ENCODE data around the gene CATSPER1.

Gene CATSPER1

DNA sequence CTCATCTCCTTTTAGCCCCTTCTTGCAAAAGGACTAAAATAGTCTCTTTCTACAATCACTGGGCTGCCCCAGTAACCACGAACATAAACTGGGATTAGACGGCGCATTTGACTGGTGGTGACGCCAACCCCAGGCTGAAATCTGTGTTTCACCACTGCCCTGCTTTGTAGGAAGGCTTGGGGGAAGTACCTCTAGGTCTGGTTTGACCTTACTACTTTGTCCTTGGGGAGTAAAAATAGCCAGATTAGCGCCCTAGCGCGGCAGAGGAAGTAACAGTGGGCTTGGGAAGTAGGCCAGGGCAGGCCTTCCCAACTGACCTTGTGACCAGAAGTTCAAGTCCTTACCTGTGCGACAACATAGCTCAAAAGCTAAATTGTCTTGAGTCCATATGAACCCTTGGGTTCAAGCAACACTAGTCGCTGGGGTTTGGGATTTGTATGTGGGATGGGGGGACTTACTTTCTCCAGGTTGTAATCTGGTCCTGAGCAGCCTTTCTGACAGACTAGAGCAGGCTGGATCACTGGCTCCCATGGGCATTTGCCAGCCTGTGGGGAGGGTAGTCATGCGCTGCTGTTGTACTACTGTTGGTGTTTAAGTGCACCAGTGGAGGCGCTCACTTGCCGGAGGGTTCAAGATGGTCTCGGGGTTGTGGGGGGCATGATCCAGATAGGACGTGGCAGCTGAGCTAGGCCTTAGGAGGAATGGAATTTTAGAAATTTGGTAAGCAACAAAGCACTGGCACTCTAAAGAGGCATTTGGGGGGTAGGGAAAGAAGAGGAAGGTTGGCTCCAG is 42.8 kb upstream of the CATSPER1 start:
- peak overlapping the region; percentile 88 to 98 (median 94) for H3K4me2 ChIP-seq
- no peaks in the 10 kb centered on the region for H3K9me3 ChIP-seq (replicated peaks in 1 of 11)
- peaks cover 53 to 64% (median 61%) of the 10 kb centered on the region in 10 experiments for H3K4me1 ChIP-seq
- peaks cover 52 to 69% (median 59%) of the 10 kb centered on the region in 11 experiments for H3K36me3 ChIP-seq
- no peaks in the 10 kb centered on the region for H3K27me3 ChIP-seq
- no peak for TF ChIP-seq Cebpa-rat (IDR thresholded peaks at IDR 0.05)
- peak overlapping the region; percentile 82 to 96 (median 92) for H3K27ac ChIP-seq
- H4K20me1 ChIP-seq, result peaks cover 22 to 83% (median 53%) of the 10 kb centered on the region in 11 experiments; a peak in 19 of 22 replicates
- peak overlapping the region; percentile 78 to 95 (median 91) for H3K4me3 ChIP-seq
- peak overlapping the region; percentile 79 to 94 (median 89) for H3K9ac ChIP-seq

- H3K4me1 ChIP-seq, result peaks cover 53 to 69% (median 61%) of the 10 kb centered on the region in 10 experiments
- H4K20me1 ChIP-seq, result peaks cover 30 to 84% (median 57%) of the 10 kb centered on the region in 11 experiments; a peak in 19 of 22 replicates
- H3K27me3 ChIP-seq, result no peaks in the 10 kb centered on the region
- H3K27ac ChIP-seq, result peak overlapping the region; percentile 82 to 96 (median 92)
- peak overlapping the region in 7 of 10 experiments; percentile 83 to 95 (median 90); a peak in 6 of 20 replicates for H3K4me3 ChIP-seq
- no peak for TF ChIP-seq Cebpa-rat (IDR thresholded peaks at IDR 0.05)
- H3K36me3 ChIP-seq, result peaks cover 53 to 69% (median 63%) of the 10 kb centered on the region in 11 experiments
- H3K9me3 ChIP-seq (replicated peaks in 1 of 11), result no peaks in the 10 kb centered on the region
- peak overlapping the region; percentile 79 to 94 (median 89); a peak in 21 of 22 replicates for H3K9ac ChIP-seq
- peak overlapping the region; percentile 88 to 98 (median 94) for H3K4me2 ChIP-seq
These were observed 42.0 kb upstream of the CATSPER1 start for GRCh38 chr11:66068154-66068821.

GRCh38 chr11:66067640-66068039 is 41.4 kb upstream of the CATSPER1 start:
- TF ChIP-seq Cebpa-rat (IDR thresholded peaks at IDR 0.05), result no peak
- peaks cover 49 to 63% (median 56%) of the 10 kb centered on the region in 10 experiments for H3K4me1 ChIP-seq
- peak overlapping the region in 3 of 11 experiments; percentile 57 to 95 (median 91); a peak in 3 of 22 replicates for H3K27ac ChIP-seq
- no peaks in the 10 kb centered on the region for H3K9me3 ChIP-seq (replicated peaks in 1 of 11)
- peaks cover 30 to 84% (median 59%) of the 10 kb centered on the region in 11 experiments; a peak in 20 of 22 replicates for H4K20me1 ChIP-seq
- H3K9ac ChIP-seq, result peak overlapping the region in 3 of 11 experiments; percentile 16 to 74 (median 49); a peak in 2 of 22 replicates
- no peaks in the 10 kb centered on the region for H3K27me3 ChIP-seq
- no peak overlapping the region for H3K4me3 ChIP-seq
- peak overlapping the region; percentile 29 to 98 (median 94); a peak in 20 of 22 replicates for H3K4me2 ChIP-seq
- peaks cover 56 to 69% (median 66%) of the 10 kb centered on the region in 11 experiments for H3K36me3 ChIP-seq

DNA sequence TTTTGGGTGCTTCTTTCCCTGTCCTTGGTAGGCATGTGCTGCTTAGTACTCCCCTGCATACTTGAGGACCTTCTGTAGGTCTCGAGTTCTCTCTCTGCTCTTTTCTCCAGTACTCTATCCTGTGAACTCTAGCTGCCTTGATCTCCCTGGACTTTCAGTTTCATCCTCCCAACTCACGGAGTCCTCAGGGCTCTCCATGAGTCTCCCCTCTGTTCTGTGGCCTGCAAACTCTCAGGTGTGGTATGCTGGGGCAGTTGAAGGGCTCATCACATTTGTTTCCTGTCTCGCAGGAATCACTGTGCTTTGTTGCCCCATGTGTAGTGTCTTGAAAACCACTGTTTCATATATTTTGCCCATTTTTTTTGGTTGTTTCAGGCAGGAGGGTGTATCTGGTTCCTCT is 40.5 kb upstream of the CATSPER1 start:
- Histone ChIP-seq H3K4me1 (peaks cover 41 to 54% (median 47%) of the 10 kb centered on the region in 10 experiments), H3K36me3 (peaks cover 63 to 75% (median 73%) of the 10 kb centered on the region in 11 experiments), H3K27me3 (no peaks in the 10 kb centered on the region), H4K20me1 (peaks cover 28 to 78% (median 56%) of the 10 kb centered on the region in 11 experiments; a peak in 20 of 22 replicates), H3K9ac (peak overlapping the region in 9 of 11 experiments; percentile 6 to 74 (median 42); a peak in 13 of 22 replicates), H3K4me2 (peak overlapping the region in 6 of 11 experiments; percentile 7 to 96 (median 64); a peak in 9 of 22 replicates), H3K4me3 (peak overlapping the region in 2 of 10 experiments; percentile 31 to 36; a peak in 3 of 20 replicates), H3K27ac (peak overlapping the region in 7 of 11 experiments; percentile 8 to 66 (median 36); a peak in 8 of 22 replicates), H3K9me3 (replicated peaks in 1 of 11) (no peaks in the 10 kb centered on the region)
- no peak for TF ChIP-seq Cebpa-rat (IDR thresholded peaks at IDR 0.05)

DNA sequence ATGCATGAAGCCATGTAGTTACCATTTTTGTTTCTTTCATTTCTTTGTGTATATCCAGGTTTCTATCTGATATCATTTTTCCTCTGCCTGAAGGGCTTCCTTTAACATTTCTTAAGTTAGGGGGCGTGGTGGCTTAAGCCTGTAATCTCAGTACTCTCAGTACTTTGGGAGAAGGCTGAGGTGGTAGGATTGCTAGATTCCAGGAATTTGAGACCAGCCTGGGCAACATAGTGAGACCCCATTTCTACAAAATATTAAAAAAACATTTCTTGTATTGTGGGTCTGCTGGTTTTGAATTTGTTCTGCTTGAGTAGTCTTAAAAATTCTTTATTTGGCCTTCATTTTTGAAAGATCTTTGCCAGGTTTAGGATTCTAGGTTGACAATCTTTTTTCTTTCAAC is 38.3 kb upstream of the CATSPER1 start:
- no peaks in the 10 kb centered on the region for H3K9me3 ChIP-seq (replicated peaks in 1 of 11)
- peaks cover 28 to 91% (median 68%) of the 10 kb centered on the region in 11 experiments; a peak in 20 of 22 replicates for H4K20me1 ChIP-seq
- H3K4me1 ChIP-seq, result peaks cover 33 to 47% (median 39%) of the 10 kb centered on the region in 10 experiments
- no peak overlapping the region for H3K27ac ChIP-seq
- H3K9ac ChIP-seq, result no peak overlapping the region
- no peaks in the 10 kb centered on the region for H3K27me3 ChIP-seq
- H3K4me2 ChIP-seq, result no peak overlapping the region
- H3K36me3 ChIP-seq, result peaks cover 85 to 97% (median 95%) of the 10 kb centered on the region in 11 experiments
- H3K4me3 ChIP-seq, result no peak overlapping the region
- no peak for TF ChIP-seq Cebpa-rat (IDR thresholded peaks at IDR 0.05)

GRCh38 chr11:66063900-66064299 is 37.6 kb upstream of the CATSPER1 start:
- no peak overlapping the region for H3K27ac ChIP-seq
- peaks cover 28 to 94% (median 75%) of the 10 kb centered on the region in 11 experiments; a peak in 20 of 22 replicates for H4K20me1 ChIP-seq
- TF ChIP-seq Cebpa-rat (IDR thresholded peaks at IDR 0.05), result no peak
- no peak overlapping the region for H3K4me3 ChIP-seq
- peaks cover 92 to 100% (median 99%) of the 10 kb centered on the region in 11 experiments for H3K36me3 ChIP-seq
- no peaks in the 10 kb centered on the region for H3K27me3 ChIP-seq
- no peak overlapping the region for H3K4me2 ChIP-seq
- H3K4me1 ChIP-seq, result peaks cover 26 to 40% (median 32%) of the 10 kb centered on the region in 10 experiments
- H3K9ac ChIP-seq, result no peak overlapping the region
- no peaks in the 10 kb centered on the region for H3K9me3 ChIP-seq (replicated peaks in 1 of 11)

DNA sequence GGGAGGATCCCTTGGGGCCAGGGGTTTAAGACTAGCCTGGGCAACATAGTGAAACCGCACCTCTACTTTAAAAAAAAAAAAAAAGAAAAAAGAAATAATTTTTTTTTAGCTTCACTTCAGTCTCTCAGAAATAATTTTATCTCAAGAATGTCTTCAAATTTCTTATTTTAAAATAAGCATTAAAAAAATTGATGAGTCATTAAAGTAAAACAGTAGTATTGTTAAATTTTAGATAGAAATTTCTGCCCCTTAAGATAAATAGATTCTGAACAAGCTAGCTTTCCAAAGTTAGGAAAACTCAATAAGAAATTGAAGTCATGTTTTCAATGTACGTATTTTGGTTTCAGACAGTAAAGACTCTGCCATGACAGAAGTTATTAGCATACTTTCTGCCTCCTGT is 36.1 kb upstream of the CATSPER1 start:
- H3K9ac ChIP-seq, result no peak overlapping the region
- no peak for TF ChIP-seq Cebpa-rat (IDR thresholded peaks at IDR 0.05)
- peaks cover 92 to 100% (median 100%) of the 10 kb centered on the region in 11 experiments for H3K36me3 ChIP-seq
- H3K4me1 ChIP-seq, result peaks cover 11 to 25% (median 17%) of the 10 kb centered on the region in 10 experiments; a peak in 19 of 20 replicates
- H3K4me3 ChIP-seq, result no peak overlapping the region
- no peaks in the 10 kb centered on the region for H3K27me3 ChIP-seq
- no peaks in the 10 kb centered on the region for H3K9me3 ChIP-seq (replicated peaks in 1 of 11)
- no peak overlapping the region for H3K27ac ChIP-seq
- H3K4me2 ChIP-seq, result no peak overlapping the region
- peaks cover 24 to 91% (median 69%) of the 10 kb centered on the region in 11 experiments; a peak in 20 of 22 replicates for H4K20me1 ChIP-seq

DNA sequence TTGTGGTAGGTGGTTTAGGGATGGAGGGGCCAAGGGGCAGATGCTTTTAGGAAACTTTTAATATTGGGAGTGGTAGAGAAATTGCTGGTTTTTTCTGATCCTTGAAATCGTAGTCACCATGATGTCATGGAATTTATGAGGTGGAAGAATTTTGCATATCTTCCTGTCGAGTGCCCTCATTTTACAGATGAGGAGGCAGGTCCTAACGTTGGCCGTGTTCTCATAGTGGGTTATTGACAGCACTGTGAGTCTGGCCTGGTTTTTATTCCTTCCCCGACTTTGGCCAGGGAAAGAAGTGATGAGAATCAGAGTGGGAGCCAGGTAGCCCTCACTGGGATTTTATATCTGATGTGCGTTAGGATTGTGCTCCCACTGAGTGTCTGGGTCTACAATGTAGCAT is 35.0 kb upstream of the CATSPER1 start:
- no peak for TF ChIP-seq Cebpa-rat (IDR thresholded peaks at IDR 0.05)
- H3K36me3 ChIP-seq, result peaks cover 97 to 100% (median 100%) of the 10 kb centered on the region in 11 experiments
- no peak overlapping the region for H3K27ac ChIP-seq
- peaks cover 13 to 88% (median 59%) of the 10 kb centered on the region in 11 experiments; a peak in 20 of 22 replicates for H4K20me1 ChIP-seq
- H3K4me1 ChIP-seq, result peaks cover under 1 to 14% (median 6%) of the 10 kb centered on the region in 10 experiments; a peak in 15 of 20 replicates
- H3K9me3 ChIP-seq (replicated peaks in 1 of 11), result no peaks in the 10 kb centered on the region
- H3K4me2 ChIP-seq, result no peak overlapping the region
- no peak overlapping the region for H3K4me3 ChIP-seq
- H3K9ac ChIP-seq, result peak overlapping the region in 1 of 11 experiments; percentile 6; a peak in 2 of 22 replicates
- H3K27me3 ChIP-seq, result no peaks in the 10 kb centered on the region

Data from BLaER1 treated with 17β-estradiol and CSF1 and Interleukin-3, amounts not matched to agents 10 nM and 100 nM (cell line).